WTC11 (cell line): Measurements from ENCODE around the gene ACP4. TPM values are rescaled to one million over a fixed set of nuclear protein-coding genes. Genes with fewer than 3 reads are reported as not detected.
"Not testable (repeated sequence)": the region's sequence is repeated elsewhere in the genome, so short reads cannot be mapped to it uniquely, and the experiment has no call there.

Experiments used
- ATAC-seq: fragments of 200-7000 bp; cut with Tn5 transposase; 2 replicates; pipeline ENCODE4 v1.10.0; 2021; ENCODE audit warnings: mild to moderate bottlenecking, moderate library complexity
- CTCF ChIA-PET: fragments of 300-600 bp; sonication (Branson Sonifier 250); formaldehyde crosslinking; loops from one replicate; lab custom pipeline; 2021; ENCODE audit warnings: antibody characterized with exemption; lab: Charles Lee
- POLR2A ChIA-PET: fragments of 350-600 bp; sonication (Branson Sonifier 250); formaldehyde crosslinking; loops from one replicate; lab custom pipeline; 2021; ENCODE audit warnings: antibody characterized with exemption; lab: Charles Lee
- DNase-seq: peaks from one replicate; pipeline ENCODE4 v3.0.0; 2021; ENCODE audit warnings: low spot score
- H3K27ac Mint-ChIP-seq: 2 replicates; pipeline ENCODE4 v1.8.0; 2021; ENCODE audit warnings: mixed read lengths
- H3K27me3 Mint-ChIP-seq: 2 replicates; pipeline ENCODE4 v1.8.0; 2021; ENCODE audit warnings: low read depth, mild to moderate bottlenecking, moderate library complexity, mixed read lengths
- H3K36me3 Mint-ChIP-seq: 2 replicates; pipeline ENCODE4 v1.8.0; 2021; ENCODE audit warnings: mixed read lengths
- H3K4me1 Mint-ChIP-seq: 2 replicates; pipeline ENCODE4 v1.8.0; 2022; ENCODE audit warnings: mixed read lengths
- H3K4me3 Mint-ChIP-seq: 2 replicates; pipeline ENCODE4 v1.8.0; 2021; ENCODE audit warnings: mild to moderate bottlenecking, moderate library complexity, mixed read lengths
- H3K9me3 Mint-ChIP-seq: 2 replicates; pipeline ENCODE4 v1.8.0; 2021; ENCODE audit warnings: mixed read lengths
- CREB1 ChIP-seq: sonication (generic); formaldehyde crosslinking; IDR thresholded peaks from 2 replicates; pipeline ENCODE4 v1.8.0; 2023; ENCODE audit warnings: mild to moderate bottlenecking, missing genetic modification reagents
- GABPB1 ChIP-seq: sonication (generic); formaldehyde crosslinking; IDR thresholded peaks from 2 replicates; pipeline ENCODE4 v1.8.1; 2023; ENCODE audit warnings: mild to moderate bottlenecking, missing genetic modification reagents
- HMGA2 ChIP-seq: fragments of 250-450 bp; sonication (Bioruptor Pico); IDR thresholded peaks from 2 replicates; pipeline ENCODE4 v1.4.0; 2021; ENCODE audit warnings: mild to moderate bottlenecking, moderate library complexity
- KAT7 ChIP-seq: sonication (generic); formaldehyde crosslinking; IDR thresholded peaks from 2 replicates; pipeline ENCODE4 v1.8.1; 2023; ENCODE audit warnings: missing genetic modification reagents, mild to moderate bottlenecking, borderline replicate concordance
- NR2C2 ChIP-seq: sonication (generic); formaldehyde crosslinking; IDR thresholded peaks from 2 replicates; pipeline ENCODE4 v1.8.0; 2022; ENCODE audit warnings: mild to moderate bottlenecking, missing genetic modification reagents
- SMAD3 ChIP-seq: sonication (generic); formaldehyde crosslinking; IDR thresholded peaks from 2 replicates; pipeline ENCODE4 v1.8.0; 2022; ENCODE audit warnings: missing genetic modification reagents, mild to moderate bottlenecking, borderline replicate concordance
- TEAD4 ChIP-seq: sonication (generic); formaldehyde crosslinking; IDR thresholded peaks from 2 replicates; pipeline ENCODE4 v1.8.0; 2022; ENCODE audit warnings: mild to moderate bottlenecking, missing genetic modification reagents
- ZBTB21 ChIP-seq: sonication (generic); formaldehyde crosslinking; IDR thresholded peaks from 2 replicates; pipeline ENCODE4 v1.8.1; 2023; ENCODE audit warnings: mild to moderate bottlenecking, missing genetic modification reagents, borderline replicate concordance
- total RNA-seq: library from RNA; stranded (reverse); gene quantifications from 3 replicates; pipeline ENCODE4 v1.2.3, GENCODE V29; 2021
- TF ChIP-seq, protein P1 (sequence below): sonication (generic); formaldehyde crosslinking; IDR thresholded peaks from 2 replicates; pipeline ENCODE4 v1.8.1; 2022; ENCODE audit warnings: mild to moderate bottlenecking, missing genetic modification reagents, moderate library complexity, borderline replicate concordance
- TF ChIP-seq, protein P2 (sequence below): fragments of 250-450 bp; sonication (Bioruptor Pico); IDR thresholded peaks from 2 replicates; pipeline ENCODE4 v2.1.2; 2022; ENCODE audit warnings: mild to moderate bottlenecking, moderate library complexity
- TF ChIP-seq, protein P3 (sequence below): fragments of 250-450 bp; sonication (Bioruptor Pico); IDR thresholded peaks from 2 replicates; pipeline ENCODE4 v1.9.0; 2021; ENCODE audit warnings: mild to moderate bottlenecking, borderline replicate concordance
- TF ChIP-seq, protein P4 (sequence below): fragments of 250-450 bp; sonication (Bioruptor Pico); IDR thresholded peaks from 2 replicates; pipeline ENCODE4 v1.9.0; 2021; ENCODE audit warnings: mild to moderate bottlenecking
- TF ChIP-seq, protein P5 (sequence below): fragments of 250-450 bp; sonication (Bioruptor Pico); IDR thresholded peaks from 2 replicates; pipeline ENCODE4 v1.9.0; 2021; ENCODE audit warnings: moderate library complexity, mild to moderate bottlenecking, inconsistent platforms, borderline replicate concordance
- TF ChIP-seq, protein P6 (sequence below): sonication (generic); formaldehyde crosslinking; IDR thresholded peaks from 2 replicates; pipeline ENCODE4 v1.8.1; 2023; ENCODE audit warnings: mild to moderate bottlenecking, missing genetic modification reagents, moderate library complexity

Gene ACP4
- total RNA-seq, 1 experiment from 2014 or later = not detected

DNA sequence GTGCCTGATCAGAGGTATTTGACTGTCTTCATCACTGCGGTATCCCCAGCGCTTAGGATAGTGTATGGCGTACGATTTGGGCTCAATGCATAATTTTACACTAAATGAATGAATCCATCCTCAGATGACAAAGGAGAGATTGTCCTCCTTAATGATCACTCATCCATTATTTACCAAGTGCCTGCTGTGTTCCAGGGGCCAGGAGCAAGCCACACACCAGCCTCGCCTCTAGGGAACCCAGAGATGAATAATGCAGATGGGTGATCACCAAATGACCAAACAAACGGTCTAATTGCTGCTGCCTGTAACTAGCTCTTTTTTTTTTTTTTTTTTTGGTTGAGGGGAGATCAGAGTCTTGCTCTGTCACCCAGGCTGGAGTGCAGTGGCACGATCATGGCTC lies 25.8 kb upstream of the ACP4 start (continued):
- TF ChIP-seq SMAD3 (no peak), GABPB1 (CRISPR knock-in tag) (no peak), KAT7 (CRISPR knock-in tag) (no peak), ZBTB21 (CRISPR knock-in tag) (no peak), CREB1 (CRISPR knock-in tag) (no peak), NR2C2 (CRISPR knock-in tag) (no peak), TEAD4 (CRISPR knock-in tag) (no peak), HMGA2 (CRISPR knock-in tag) (no peak)
- TF ChIP-seq, protein P1, sequence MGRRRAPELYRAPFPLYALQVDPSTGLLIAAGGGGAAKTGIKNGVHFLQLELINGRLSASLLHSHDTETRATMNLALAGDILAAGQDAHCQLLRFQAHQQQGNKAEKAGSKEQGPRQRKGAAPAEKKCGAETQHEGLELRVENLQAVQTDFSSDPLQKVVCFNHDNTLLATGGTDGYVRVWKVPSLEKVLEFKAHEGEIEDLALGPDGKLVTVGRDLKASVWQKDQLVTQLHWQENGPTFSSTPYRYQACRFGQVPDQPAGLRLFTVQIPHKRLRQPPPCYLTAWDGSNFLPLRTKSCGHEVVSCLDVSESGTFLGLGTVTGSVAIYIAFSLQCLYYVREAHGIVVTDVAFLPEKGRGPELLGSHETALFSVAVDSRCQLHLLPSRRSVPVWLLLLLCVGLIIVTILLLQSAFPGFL (CRISPR knock-in tag) = no peak
- TF ChIP-seq, protein P2, sequence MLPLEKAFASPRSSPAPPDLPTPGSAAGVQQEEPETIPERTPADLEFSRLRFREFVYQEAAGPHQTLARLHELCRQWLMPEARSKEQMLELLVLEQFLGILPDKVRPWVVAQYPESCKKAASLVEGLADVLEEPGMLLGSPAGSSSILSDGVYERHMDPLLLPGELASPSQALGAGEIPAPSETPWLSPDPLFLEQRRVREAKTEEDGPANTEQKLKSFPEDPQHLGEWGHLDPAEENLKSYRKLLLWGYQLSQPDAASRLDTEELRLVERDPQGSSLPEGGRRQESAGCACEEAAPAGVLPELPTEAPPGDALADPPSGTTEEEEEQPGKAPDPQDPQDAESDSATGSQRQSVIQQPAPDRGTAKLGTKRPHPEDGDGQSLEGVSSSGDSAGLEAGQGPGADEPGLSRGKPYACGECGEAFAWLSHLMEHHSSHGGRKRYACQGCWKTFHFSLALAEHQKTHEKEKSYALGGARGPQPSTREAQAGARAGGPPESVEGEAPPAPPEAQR (CRISPR knock-in tag) = no peak
- TF ChIP-seq, protein P3, sequence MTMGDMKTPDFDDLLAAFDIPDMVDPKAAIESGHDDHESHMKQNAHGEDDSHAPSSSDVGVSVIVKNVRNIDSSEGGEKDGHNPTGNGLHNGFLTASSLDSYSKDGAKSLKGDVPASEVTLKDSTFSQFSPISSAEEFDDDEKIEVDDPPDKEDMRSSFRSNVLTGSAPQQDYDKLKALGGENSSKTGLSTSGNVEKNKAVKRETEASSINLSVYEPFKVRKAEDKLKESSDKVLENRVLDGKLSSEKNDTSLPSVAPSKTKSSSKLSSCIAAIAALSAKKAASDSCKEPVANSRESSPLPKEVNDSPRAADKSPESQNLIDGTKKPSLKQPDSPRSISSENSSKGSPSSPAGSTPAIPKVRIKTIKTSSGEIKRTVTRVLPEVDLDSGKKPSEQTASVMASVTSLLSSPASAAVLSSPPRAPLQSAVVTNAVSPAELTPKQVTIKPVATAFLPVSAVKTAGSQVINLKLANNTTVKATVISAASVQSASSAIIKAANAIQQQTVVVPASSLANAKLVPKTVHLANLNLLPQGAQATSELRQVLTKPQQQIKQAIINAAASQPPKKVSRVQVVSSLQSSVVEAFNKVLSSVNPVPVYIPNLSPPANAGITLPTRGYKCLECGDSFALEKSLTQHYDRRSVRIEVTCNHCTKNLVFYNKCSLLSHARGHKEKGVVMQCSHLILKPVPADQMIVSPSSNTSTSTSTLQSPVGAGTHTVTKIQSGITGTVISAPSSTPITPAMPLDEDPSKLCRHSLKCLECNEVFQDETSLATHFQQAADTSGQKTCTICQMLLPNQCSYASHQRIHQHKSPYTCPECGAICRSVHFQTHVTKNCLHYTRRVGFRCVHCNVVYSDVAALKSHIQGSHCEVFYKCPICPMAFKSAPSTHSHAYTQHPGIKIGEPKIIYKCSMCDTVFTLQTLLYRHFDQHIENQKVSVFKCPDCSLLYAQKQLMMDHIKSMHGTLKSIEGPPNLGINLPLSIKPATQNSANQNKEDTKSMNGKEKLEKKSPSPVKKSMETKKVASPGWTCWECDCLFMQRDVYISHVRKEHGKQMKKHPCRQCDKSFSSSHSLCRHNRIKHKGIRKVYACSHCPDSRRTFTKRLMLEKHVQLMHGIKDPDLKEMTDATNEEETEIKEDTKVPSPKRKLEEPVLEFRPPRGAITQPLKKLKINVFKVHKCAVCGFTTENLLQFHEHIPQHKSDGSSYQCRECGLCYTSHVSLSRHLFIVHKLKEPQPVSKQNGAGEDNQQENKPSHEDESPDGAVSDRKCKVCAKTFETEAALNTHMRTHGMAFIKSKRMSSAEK (CRISPR knock-in tag) = no peak
- TF ChIP-seq, protein P4, sequence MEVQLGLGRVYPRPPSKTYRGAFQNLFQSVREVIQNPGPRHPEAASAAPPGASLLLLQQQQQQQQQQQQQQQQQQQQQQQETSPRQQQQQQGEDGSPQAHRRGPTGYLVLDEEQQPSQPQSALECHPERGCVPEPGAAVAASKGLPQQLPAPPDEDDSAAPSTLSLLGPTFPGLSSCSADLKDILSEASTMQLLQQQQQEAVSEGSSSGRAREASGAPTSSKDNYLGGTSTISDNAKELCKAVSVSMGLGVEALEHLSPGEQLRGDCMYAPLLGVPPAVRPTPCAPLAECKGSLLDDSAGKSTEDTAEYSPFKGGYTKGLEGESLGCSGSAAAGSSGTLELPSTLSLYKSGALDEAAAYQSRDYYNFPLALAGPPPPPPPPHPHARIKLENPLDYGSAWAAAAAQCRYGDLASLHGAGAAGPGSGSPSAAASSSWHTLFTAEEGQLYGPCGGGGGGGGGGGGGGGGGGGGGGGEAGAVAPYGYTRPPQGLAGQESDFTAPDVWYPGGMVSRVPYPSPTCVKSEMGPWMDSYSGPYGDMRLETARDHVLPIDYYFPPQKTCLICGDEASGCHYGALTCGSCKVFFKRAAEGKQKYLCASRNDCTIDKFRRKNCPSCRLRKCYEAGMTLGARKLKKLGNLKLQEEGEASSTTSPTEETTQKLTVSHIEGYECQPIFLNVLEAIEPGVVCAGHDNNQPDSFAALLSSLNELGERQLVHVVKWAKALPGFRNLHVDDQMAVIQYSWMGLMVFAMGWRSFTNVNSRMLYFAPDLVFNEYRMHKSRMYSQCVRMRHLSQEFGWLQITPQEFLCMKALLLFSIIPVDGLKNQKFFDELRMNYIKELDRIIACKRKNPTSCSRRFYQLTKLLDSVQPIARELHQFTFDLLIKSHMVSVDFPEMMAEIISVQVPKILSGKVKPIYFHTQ = no peak
- TF ChIP-seq, protein P5, sequence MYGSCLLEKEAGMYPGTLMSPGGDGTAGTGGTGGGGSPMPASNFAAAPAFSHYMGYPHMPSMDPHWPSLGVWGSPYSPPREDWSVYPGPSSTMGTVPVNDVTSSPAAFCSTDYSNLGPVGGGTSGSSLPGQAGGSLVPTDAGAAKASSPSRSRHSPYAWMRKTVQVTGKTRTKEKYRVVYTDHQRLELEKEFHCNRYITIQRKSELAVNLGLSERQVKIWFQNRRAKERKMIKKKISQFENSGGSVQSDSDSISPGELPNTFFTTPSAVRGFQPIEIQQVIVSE (CRISPR knock-in tag) = no peak

DNA sequence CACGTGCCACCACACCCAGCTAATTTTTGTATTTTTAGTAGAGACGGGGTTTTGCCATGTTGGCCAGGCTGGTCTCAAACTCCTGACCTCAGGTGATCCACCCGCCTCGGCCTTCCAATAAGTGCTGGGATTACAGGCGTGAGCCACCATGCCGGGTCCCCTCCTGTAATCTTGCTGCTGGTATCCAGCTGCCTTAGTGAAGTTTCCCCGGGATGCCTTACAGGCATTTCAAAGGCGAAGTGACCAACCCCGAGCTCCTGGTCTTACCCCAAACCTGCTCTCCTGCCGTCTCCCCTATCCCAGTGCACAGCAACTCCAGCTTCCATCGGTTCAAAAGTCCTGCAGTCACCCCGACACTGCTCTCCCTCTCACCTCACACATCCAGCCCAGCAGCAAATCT lies 23.5 kb upstream of the ACP4 start:
- H3K4me1 Mint-ChIP-seq, H3K27ac Mint-ChIP-seq, ATAC-seq, H3K36me3 Mint-ChIP-seq, H3K4me3 Mint-ChIP-seq, POLR2A ChIA-PET, DNase-seq, H3K9me3 Mint-ChIP-seq: not testable (repeated sequence)
- CTCF ChIA-PET = interaction anchor here (0.5 to 1.7 kb wide), 5 partner anchors 42 to 328 kb away, joined by 4 to 7 read pairs (median 5); partner anchors contain the start of gene CLEC11A
- H3K27me3 Mint-ChIP-seq = peaks cover 32% of the 10 kb centered on the region

DNA sequence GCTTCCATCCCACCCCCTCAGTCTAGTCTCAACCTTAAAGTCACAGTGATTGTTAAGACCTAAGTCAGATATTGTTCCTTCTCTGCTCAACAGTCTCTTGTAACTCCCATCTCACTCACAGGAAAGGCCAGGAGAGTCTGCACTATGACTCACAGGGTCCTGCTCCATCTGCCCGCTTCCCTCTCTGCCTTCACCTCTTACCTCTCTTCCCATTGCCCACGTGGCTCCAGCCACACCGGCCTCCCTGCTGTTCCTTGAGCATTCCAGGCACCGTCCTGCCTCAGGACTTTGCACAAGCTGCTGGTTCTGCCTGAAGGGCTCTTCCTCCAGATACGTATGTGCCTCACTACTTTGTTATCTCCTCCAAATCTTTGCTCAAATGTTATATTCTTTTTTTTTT lies 23.0 kb upstream of the ACP4 start:
- POLR2A ChIA-PET, H3K9me3 Mint-ChIP-seq, H3K27ac Mint-ChIP-seq, H3K36me3 Mint-ChIP-seq, H3K4me1 Mint-ChIP-seq, H3K4me3 Mint-ChIP-seq, DNase-seq: not testable (repeated sequence)
- CTCF ChIA-PET = interaction anchor here (0.7 to 1.7 kb wide), 4 partner anchors 44 to 212 kb away, joined by 3 to 7 read pairs (median 4); partner anchors contain the start of gene CLEC11A
- peaks cover 33% of the 10 kb centered on the region for H3K27me3 Mint-ChIP-seq
- TF ChIP-seq, protein P6, sequence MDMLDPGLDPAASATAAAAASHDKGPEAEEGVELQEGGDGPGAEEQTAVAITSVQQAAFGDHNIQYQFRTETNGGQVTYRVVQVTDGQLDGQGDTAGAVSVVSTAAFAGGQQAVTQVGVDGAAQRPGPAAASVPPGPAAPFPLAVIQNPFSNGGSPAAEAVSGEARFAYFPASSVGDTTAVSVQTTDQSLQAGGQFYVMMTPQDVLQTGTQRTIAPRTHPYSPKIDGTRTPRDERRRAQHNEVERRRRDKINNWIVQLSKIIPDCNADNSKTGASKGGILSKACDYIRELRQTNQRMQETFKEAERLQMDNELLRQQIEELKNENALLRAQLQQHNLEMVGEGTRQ = 0 out of 2 replicates have a peak, but pooled peaks have one; percentile 19
- peak; percentile 60 for ATAC-seq
